ENCODE results near the gene ITGA1.
"Not testable (repeated sequence)": the region's sequence is repeated elsewhere in the genome, so short reads cannot be mapped to it uniquely, and the experiment has no call there.

The ITGA1 gene

DNA sequence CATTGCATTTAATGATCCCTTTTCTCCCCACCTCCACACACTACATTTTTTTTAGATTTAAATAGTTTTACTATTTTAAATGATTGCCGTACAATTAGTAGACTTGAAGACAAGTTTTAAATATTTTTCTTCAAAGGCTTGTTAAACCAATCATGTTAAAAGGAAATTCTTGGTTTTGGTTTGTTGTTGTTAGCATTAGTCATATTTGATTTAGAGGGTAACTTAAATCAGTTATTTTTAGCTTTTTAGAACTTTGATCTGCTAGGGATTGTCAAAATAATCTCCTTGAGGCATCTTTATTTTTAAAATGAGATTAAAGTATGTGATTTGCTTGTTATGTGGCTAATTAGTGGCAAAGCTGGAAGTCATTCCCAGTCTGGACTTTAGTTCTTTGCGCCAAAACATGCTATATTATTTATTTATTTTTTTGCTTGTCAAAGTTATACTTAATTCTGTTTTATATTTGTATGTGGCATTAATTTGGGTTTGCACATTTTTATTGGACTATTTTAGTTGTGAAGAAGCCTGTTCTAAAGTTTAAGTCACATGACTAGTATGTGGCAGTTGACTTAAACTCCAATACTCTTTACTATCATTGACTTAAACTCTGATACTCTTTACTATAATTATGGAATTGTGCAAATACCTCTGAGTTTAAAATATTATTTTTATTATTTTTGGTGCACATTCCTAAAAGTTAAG is 14.7 kb downstream of the ITGA1 start:
- no peak for DNase-seq

DNA sequence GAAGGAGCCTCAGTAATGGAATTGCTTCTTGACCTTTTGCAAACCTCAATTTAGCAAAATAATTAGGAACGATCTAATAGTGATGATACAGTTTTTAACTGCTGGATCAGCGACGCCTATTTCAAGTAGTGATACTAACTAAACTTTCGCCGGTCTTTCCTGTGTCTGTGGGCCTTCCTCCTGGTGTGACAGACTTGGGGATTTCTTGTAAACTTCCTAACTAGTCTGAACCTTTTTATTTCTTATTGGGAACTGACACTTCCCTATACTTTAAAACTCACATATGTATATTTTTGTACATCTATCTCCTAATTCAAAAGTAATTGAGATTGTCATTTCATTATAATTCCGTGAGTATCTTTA is 15.2 kb downstream of the ITGA1 start:
- no peak for DNase-seq

DNA sequence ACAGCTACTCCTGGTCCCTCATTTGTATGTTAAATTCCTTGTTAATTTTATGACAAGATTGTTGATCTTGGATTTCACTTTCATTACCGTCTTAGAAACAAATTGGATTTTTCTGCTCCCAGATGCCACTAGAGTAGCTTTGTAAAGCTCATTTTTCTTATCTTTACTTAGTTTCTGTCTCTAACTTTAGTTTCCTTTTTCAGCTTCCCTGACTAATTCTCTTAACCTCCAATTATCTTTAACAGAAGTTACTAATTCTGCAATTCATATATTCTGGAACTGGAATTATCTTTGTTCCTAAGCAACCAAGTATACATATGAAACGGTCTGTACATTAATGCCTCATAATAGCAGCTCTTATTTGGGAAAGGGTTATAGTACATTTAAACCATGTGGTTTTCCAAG is 16.7 kb downstream of the ITGA1 start:
- DNase-seq = no peak

DNA sequence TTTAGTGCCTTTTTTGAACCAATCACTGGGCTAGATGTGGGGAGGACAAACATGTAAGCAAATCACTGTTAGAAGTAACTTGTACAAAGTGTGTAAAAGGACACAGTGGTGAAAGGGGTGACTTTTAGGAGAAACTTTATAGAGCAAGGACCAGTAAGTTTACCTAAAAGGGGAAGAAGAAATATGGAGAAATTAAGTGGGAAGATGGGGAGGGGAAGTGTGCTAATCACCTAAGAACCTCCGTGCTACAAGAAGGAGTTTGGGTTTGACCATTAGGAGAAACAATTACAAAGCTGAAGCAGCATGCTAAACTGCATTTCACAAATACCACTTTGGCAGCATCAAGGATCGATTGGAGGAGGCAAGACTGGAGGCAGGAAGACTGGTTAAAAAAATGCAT is 17.3 kb downstream of the ITGA1 start:
- no peak for DNase-seq

DNA sequence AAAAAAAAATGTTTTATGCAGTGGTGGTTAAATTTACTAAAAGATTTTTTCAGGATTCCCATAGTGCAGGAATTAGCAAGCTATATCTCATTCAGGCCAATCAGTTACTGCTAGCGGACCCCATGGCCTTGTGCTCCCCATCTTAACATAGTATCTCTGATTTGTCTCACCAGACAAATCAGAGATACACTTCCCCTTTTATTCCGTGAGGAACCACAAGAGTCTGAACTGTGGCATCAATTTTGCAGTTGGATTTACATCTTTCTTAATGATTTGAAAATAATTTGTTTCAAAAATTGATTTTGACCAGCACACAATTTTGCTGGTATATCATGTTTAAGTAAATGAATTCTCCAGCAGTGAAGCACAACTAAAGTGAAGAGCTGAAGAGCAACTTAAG is 17.9 kb downstream of the ITGA1 start:
- no peak for DNase-seq

DNA sequence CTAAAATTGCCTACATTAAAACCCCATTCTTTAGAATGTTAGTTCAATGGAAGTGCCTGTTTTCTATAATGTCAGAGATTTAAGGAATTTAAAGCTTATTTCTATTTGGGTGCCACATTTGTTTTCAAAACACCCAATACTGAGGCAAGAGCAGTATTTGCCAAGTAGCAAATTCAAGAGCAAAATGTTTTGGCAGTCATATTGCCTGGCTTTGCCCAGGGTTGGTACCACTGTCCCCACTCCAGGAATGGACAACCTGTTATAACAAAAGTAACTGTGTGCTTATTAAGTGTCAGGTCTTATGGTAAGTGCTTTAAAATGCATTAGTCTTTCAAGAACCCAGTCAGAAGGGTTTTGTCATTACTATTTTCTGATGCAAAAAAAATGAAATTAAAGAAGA is 19.3 kb downstream of the ITGA1 start:
- DNase-seq = no peak

DNA sequence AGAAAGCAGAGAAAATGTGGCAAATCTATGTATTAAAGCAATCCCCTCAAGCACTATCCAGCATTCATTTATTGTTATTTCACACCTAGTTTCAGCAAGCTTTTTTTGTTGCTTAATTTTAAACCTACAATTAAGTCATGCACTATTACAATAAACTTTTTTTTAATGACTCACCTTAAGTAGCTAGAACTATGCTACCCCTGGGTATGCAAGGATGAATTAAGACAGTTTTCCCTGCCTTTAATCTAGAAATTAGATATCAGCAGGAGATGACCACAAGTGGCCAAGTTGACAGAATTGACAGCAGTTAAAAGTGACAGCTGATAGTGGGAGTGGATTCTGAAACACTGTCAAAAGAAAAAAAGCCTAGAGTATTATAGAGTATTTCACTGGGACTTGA is 20.0 kb downstream of the ITGA1 start:
- DNase-seq = no peak

DNA sequence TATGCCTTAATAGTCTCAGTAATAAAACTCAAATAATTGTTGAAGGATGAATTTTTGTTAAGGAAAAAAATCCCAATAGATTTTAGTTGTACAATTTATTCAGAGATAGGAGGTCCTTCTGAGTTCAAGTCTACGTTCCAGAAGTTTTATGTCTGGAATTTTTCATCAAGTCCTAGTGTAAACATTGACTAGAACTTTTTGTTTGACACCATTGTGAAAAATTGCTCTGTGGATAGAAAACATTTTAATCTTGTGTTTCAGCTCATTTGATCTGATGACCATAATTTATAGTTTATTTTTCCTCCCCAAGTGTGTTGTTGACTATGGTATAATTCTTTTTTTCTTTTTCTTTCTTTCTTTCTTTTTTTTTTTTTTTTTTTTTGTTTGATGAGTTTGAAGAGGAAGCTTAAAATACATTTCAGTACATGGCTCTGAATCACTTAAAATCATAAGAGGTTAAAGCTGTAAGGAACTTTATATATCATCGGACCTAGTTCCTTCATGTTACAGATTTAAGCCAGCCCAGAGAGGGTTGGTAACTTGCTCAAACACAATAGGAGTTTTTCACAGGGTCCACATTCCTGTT is 20.7 kb downstream of the ITGA1 start:
- DNase-seq = no peak

DNA sequence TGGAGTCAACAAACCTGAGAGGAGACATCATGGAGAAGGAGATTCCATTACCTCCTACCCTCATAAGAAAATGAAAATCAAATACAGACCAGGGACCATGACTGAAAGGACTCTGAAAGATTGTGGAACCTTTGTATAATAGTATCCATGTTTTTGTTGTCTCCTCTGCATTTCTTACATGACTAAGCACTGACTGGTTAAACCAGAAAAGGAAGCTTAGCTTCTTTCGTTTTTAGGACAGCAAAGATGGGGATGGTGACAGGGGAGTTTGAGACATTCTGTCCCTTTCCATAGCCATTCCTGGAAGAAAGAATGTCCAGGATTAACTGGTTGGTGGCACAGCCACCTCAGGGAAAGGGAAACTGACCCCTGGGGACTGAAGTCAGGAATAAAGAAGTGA is 22.2 kb downstream of the ITGA1 start:
- no peak for DNase-seq

DNA sequence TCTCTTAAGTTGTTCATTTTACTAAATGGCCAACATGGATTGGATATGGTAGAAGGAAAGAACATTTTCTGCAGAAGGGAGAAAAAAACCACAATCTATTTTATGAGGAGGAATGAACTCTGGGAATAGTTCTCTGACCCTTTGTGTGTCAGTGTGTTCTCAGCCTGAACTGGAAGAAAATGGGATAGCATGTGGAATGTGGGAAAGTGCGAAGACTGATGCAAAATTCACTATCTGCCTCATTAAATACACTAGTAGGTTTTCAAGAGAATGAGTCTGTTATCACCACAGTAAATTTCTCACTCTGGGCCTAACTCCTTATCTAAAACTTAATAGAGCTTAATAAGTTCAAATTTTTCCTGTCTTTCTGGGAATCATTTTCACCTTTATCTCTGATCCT is 22.7 kb downstream of the ITGA1 start:
- DNase-seq = no peak

DNA sequence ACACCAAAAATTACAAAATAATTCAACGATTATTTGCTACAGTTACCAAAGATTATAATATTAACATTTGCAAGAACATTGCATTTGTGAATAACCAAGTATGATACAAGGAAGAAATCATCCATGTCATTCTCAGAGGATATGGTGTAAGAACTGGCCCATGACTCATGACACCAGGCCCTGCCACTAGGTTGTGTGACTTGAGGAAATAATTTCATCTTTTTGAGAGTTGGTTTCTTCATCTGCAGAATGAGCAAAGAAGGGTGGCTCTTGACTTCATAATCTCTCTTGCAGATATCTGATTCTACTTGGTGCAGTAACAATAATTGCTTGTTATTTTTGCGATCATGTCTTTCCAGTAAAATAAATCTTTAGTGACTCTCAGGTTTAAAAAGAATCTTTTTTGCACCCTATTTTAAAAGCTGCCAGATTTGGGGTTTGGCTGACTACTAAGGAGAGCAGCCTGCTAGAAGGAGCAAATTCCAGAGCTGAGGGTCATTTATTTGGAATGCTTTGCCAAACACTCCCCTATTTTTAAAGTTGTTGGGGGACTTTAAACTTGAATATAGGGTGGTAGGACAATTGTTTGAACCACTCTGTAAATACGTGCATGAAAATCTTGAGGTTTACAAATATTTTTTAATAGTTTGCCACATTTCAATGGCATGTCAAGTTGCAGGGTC is 23.5 kb downstream of the ITGA1 start:
- no peak for DNase-seq

DNA sequence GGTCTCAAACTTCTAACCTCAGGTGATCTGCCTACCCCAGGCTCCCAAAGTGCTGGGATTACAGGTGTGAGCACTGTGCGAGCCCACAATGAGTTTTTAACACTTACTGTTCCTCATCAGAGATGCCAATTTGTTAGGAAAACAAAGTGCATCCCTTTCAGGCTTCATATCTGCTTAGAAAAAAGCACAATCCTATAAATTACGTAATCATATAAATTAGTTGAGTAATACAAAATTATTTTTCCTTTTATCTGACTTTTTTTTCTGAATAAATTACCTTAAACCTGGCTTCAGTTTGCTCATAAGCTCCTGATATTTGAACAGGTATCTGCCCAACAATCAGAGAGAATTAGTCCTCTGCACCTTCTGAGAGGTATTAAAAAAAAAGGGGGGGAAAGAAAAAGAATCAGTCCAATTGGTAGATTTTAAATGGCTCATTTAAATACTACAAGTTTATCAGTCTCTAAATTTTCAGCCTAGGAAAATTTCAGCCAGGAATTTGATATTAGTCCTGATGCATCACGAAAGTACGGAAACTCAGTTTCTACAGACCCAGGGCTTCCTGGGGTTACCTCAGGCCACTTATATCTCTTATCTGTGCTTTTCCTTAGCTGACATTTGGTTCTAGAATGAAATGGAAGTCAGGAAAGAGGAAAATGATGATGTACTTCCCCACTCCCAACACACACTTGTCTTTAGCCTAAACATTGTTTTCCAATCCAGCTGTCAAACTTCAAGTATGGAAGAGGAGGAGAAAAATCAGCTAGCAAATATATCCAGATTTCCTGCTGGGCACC is 26.8 kb downstream of the ITGA1 start:
- DNase-seq = no peak

DNA sequence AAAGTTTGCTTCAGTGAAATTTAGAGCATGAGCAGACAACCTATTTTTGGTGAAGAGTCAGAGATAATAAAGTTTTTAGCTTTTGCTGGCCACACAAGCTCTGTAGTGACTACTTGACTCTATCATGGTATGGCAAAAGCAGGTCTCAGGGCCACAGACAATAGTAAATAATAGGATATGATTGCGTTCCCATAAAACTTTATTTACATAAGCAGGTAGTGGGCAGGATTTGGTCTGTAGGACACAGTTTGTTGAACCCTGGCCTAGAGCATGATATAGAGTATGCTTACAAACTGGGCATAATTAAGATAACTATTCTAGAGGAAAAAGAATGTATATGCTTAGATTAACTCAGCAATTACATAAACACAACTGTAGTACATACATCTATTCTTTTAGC is 30.1 kb downstream of the ITGA1 start:
- no peak for DNase-seq

DNA sequence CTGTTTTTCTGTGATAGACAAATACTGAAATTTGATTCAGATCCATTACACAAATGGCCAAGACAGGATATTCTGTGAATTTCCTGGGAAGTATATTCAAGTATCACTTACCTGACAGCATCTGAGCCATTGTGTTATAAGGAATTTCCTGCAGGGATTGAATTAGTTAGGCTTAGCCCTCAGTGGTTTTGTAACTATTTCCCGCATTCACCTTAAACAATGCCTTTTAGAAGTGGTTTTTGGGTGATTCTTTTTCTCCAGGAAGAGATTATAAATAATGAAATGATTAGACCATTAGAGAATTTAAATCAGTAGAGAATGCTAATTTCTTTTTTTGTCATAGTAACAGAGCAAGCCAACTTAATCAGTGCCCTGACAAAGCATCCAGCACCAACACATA is 30.6 kb downstream of the ITGA1 start:
- no peak for DNase-seq

DNA sequence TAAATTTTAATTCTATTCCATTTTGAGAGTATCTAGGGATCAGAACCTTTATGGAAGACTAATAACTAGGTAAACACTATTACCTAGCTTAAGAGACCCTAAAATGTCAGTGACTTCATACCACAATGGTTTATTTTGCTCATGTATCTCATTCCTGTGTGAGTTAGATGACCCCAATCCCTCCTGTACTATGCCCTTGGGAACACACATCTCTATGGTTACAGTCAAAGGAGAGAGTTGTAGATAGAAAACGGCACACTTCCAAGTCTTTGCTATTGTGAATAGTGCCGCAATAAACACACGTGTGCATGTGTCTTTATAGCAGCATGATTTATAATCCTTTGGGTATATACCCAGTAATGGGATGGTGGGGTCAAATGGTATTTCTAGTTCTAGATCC is 31.1 kb downstream of the ITGA1 start:
- not testable (repeated sequence) for DNase-seq

DNA sequence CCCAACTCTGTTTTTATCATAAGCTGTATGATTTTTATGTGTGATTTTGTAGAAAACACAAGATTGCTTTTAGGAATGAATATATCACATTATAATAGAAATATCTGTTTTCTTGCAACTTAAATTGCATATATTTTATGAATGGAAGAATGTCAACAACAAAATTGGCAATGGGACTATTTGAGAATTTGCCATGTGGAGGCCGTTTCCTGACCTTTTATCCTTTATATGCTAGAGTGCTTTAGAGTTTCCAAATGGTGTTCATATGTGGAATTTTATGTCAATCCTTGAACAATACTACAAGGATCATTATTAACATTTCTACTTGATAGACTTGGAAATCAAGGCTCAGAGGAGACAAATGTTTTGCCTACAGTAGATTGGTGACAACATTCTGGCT is 34.2 kb downstream of the ITGA1 start:
- DNase-seq = no peak

DNA sequence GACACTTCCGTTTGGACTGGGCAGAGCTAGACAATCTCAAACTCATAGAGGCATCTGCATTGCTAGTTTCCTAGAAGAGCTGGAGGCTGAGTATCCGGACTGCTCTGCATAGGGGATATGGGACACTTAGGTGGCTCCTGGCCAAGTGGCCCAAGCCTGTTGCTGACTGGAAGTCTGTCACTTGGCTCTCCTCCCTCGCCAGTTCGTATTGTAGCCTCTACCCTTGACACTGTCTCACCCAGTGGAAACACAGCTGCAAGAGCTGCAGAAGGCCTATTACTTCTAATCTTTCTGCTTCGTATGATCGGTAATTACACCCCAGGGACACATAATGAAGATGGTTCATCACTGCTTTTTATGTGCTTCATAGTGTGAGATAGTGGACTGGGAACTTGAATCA is 34.7 kb downstream of the ITGA1 start:
- DNase-seq = no peak

DNA sequence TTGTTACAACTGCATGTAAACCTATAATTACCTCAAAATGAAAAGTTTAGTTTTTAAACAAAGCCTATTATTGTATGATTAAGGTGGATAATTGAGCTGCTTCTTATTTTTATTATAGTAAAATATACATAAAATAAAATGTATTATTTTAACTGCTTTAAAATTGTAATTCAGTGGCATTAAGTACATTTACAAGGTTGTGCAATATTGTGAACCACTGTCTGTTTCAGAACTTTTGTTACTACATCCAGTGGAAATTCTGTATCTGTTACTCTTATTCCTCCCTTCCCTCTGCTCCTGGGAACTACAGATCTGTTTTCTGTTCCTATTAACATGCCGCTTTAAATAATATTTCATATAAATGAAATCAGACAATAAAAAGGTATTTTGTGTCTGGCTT is 37.1 kb downstream of the ITGA1 start:
- DNase-seq = no peak

DNA sequence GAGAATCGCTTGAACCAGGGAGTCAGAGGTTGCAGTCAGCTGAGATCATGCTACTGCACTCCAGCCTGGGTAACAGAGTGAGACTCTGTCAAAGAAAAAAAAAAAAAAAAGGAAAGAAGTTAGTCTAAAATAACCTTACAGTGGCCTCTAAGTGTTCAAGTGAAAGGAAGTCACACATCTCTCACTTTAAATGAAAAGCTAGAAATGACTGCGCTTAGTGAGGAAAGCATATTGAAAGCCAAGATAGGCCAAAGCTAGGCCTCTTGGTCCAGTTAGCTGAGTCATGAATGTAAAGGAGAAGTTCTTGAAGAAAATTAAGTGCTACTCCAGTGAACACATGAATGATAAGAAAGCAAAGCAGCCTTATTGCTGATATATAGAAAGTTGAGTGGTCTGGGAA is 38.1 kb downstream of the ITGA1 start:
- no peak for DNase-seq

DNA sequence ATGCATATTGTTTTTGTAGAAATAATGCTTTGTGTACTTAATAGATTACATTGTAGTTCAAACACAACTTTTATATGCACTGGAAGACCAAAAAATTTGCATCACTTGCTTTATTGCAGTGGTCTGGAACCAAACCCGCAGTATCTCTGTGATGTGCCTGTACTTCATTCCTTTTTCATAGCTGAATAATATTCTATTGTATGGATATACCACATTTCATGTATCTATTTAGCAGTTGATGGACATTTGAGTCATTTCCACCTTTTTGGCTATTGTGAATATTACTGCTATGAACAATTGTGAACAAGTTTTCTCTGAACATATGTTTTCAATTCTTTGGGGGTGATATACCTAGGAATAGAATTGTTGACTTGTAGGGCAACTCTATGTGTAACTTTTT is 40.1 kb downstream of the ITGA1 start:
- DNase-seq = no peak

DNA sequence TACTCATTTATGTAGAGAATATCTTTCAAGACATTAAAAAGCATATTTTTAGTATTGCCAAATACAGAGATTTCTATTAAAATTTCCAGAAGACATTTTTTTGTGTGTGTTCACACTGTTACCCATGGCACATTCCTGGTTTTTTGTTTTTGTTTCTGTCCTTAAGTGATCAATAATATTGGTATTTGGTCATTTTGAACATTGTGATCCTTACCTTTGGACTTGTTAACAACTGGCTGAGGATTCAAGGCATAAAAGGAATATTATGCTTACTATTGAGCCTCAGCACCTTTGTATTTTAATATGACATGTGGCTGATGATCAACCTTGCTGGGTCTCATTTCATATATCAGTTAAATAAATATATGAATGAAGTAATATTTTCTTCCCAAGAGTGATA is 41.9 kb downstream of the ITGA1 start:
- DNase-seq = no peak

DNA sequence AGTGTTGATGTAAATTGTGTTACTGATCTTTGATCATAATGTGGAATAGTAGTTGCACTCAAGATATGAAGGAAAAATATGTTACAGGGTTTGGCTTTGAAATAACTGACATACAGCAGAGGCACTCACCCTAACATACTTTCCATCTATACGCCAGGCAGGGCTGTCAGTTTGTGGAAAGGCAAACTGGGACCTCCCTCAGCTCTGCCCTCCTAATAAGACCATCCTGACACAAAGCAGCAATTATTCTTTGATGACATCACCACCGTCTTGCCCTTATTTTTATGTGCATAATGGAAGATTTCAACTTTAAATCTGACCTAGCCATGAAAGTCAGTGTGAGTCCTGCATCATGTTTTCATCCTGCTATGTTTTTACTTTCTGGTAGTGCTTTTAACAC is 42.9 kb downstream of the ITGA1 start:
- DNase-seq = no peak

DNA sequence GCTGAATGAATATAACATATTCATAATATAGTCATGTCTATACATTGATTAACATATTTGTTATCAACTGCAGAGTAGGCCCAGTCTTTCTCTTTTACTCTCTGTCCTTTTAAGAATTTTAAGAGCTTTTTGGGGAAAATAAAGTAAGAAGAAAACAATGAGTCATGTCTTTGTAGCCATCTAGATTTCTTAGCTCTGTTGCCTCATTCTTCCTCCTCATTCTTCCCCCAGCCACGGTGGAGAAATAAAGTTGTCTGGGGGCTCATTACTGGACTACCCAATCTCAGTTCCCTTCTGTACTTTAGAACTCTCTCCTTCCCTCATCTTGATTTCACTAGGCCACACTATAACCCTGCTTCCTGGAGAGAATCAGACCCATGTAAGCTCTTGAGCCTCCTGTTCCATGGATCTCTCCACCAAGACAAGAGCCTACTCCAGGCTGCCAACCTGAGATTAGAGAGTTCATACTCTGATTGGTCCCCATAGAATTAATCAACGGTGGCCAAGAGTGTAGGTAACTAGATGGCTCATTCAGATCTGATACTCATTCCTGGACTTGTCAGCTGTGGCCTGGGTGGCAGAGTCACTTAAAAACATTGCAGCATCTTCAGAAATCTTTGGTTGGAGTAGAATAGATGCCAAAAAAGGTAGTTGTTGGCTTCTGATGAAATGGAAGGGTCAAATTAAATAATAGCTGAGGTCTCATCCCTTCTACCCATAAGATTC is 44.2 kb downstream of the ITGA1 start:
- no peak for DNase-seq
